OCI-LY7 (cell line): ENCODE results near the gene FDXACB1. TPM values are rescaled to one million over a fixed set of nuclear protein-coding genes. Genes with fewer than 3 reads are reported as not detected.
A peak's percentile ranks its signal among the peaks of the same experiment; 100 is the strongest.

Source experiments
- BruUV-seq: library from RNA; stranded (reverse); fragments of 400-500 nt; replicated peaks from 2 replicates; lab custom pipeline; 2021; lab: Mats Ljungman, UMichigan
- CTCF ChIA-PET: fragments of 300-600 bp; sonication (Branson Sonifier 250); formaldehyde crosslinking; loops from one replicate; lab custom pipeline; 2022; ENCODE audit warnings: antibody characterized with exemption; ENCODE audit not compliant: unreplicated experiment; lab: Charles Lee
- POLR2A ChIA-PET: fragments of 300-600 bp; sonication (Branson Sonifier 250); formaldehyde crosslinking; loops from one replicate; lab custom pipeline; 2022; ENCODE audit warnings: antibody characterized with exemption; lab: Charles Lee
- DNase-seq: peaks from one replicate; pipeline ENCODE4 v3.0.0-alpha.2; 2015; ENCODE audit warnings: low spot score
- H2AFZ ChIP-seq: fragments of 200-600 bp; sonication (generic), shearing (Covaris generic); 2 replicates; pipeline ENCODE4 v1.6.1; 2014; ENCODE audit warnings: mild to moderate bottlenecking, antibody characterized with exemption, low read length, moderate library complexity
- H3K27ac ChIP-seq: fragments of 200-600 bp; sonication (generic); 2 replicates; pipeline ENCODE4 v1.5.1; 2014; ENCODE audit warnings: mixed run types, low read depth, mild to moderate bottlenecking, moderate library complexity, low read length, inconsistent platforms; ENCODE audit not compliant: poor library complexity, severe bottlenecking
- H3K36me3 ChIP-seq: fragments of 200-600 bp; sonication (generic); 2 replicates; pipeline ENCODE4 v1.6.1; 2014; ENCODE audit warnings: mild to moderate bottlenecking, antibody characterized with exemption, low read length, moderate library complexity, mixed read lengths; ENCODE audit not compliant: insufficient read depth
- H3K4me1 ChIP-seq: fragments of 200-600 bp; sonication (generic); 2 replicates; pipeline ENCODE4 v1.5.1; 2014; ENCODE audit warnings: mild to moderate bottlenecking, low read length; ENCODE audit not compliant: insufficient read depth, poor library complexity, severe bottlenecking
- H3K4me2 ChIP-seq: fragments of 200-600 bp; sonication (generic); 2 replicates; pipeline ENCODE4 v1.6.1; 2014; ENCODE audit warnings: mild to moderate bottlenecking, low read length
- H3K4me3 ChIP-seq: fragments of 200-600 bp; sonication (generic); 2 replicates; pipeline ENCODE4 v1.5.1; 2014; ENCODE audit warnings: mild to moderate bottlenecking, low read depth, low read length; ENCODE audit not compliant: poor library complexity, severe bottlenecking
- H3K79me2 ChIP-seq: fragments of 200-600 bp; sonication (generic); 2 replicates; pipeline ENCODE4 v1.6.1; 2016; ENCODE audit warnings: low read depth, mild to moderate bottlenecking, low read length, moderate library complexity, mixed read lengths; ENCODE audit not compliant: insufficient read depth
- H3K9me2 ChIP-seq: fragments of 200-600 bp; sonication (generic); 2 replicates; pipeline ENCODE4 v1.6.1; 2016; ENCODE audit warnings: mild to moderate bottlenecking, low read length, mixed read lengths; ENCODE audit not compliant: insufficient read depth
- H3K9me3 ChIP-seq: fragments of 200-600 bp; sonication (generic); 2 replicates; pipeline ENCODE4 v1.6.1; 2014; ENCODE audit warnings: mild to moderate bottlenecking, mixed run types, low read length, mixed read lengths
- H4K20me1 ChIP-seq: fragments of 200-600 bp; sonication (generic); 2 replicates; pipeline ENCODE4 v1.6.1; 2014; ENCODE audit warnings: mild to moderate bottlenecking, antibody characterized with exemption, low read length, moderate library complexity, mixed read lengths; ENCODE audit not compliant: insufficient read depth
- EZH2phosphoT487 ChIP-seq: fragments of 200-600 bp; sonication (generic); IDR thresholded peaks from 2 replicates; pipeline ENCODE4 v1.6.1; 2018; ENCODE audit warnings: low read depth, borderline replicate concordance, mild to moderate bottlenecking, mixed run types, antibody characterized with exemption, low read length, moderate library complexity, mixed read lengths
- intact Hi-C: fragments of 100-400 bp; cut with micrococcal nuclease; formaldehyde crosslinking; loops from one replicate; pipeline ENCODE4 v1.10.0; 2022; ENCODE audit not compliant: unreplicated experiment
- total RNA-seq, 2 experiments: library from RNA; depleted of rRNA in 1 of 2; stranded (reverse); fragments of >200 nt in 1 of 2; shearing (Covaris generic) in 1 of 2; gene quantifications; 2 replicates each; pipeline ENCODE4 v1.2.3, GENCODE V29; 2014 to 2022
- TF ChIP-seq, protein P1 (sequence below): fragments of 200-600 bp; sonication (generic); conservative IDR thresholded peaks from 2 replicates; pipeline ENCODE4 v1.5.1; 2014; ENCODE audit warnings: mild to moderate bottlenecking, antibody characterized with exemption, low read length, moderate library complexity, mixed read lengths

The FDXACB1 gene
- total RNA-seq, 2 experiments from 2014 or later, result 5.8 to 6.2 TPM

DNA sequence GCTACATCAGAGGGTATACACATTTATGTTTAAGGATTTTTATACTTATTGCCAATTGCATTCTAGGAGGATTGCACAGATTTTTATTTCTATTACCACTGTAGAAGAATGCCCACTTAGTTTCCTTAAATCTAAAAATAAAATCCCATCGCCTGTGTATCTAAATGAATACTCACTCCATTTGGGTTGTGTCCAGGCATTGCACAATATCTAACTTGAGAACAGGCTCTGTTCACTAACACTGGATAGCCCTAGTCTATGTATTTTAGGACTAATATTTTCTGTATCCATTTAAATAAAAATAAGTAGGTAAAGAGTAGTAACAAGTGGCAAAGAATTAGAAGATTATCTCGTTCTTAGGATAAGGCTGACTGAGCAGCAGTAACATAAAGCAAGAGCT is 43.8 kb upstream of the FDXACB1 start:
- CTCF ChIA-PET, result no interaction called here
- intact Hi-C loops, result no loop called here
- no peak overlapping the region for H3K4me2 ChIP-seq

DNA sequence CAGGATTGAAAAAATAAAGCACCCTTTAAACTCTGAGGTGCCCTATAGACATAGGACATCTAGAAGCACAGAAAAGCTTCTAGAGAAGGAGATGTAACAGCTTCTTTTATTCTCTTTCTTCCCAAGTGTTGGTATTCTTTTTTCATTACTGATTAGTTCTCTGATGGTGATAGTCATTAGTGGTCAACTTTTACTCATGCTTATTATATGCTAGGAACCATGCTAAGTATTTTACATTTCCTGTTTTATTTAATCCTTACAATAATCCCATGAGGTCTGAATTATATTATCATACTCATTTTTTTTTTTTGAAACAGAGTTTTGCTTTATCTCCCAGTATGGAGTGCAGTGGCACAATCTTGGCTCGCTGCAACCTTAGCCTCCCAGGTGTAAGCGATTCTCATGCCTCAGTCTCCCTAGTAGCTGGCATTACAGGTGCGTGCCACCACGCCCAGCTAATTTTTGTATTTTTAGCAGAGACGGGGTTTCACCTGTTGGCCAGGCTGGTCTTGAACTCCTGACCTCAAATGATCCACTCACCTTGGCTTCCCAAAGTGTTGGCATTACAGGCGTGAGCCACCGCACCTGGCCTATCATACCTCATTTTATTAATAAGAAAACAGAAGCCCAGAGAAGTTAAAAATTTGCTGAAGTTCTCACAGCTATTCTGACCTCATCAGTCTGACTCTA is 42.7 kb upstream of the FDXACB1 start:
- TF ChIP-seq, protein P1, sequence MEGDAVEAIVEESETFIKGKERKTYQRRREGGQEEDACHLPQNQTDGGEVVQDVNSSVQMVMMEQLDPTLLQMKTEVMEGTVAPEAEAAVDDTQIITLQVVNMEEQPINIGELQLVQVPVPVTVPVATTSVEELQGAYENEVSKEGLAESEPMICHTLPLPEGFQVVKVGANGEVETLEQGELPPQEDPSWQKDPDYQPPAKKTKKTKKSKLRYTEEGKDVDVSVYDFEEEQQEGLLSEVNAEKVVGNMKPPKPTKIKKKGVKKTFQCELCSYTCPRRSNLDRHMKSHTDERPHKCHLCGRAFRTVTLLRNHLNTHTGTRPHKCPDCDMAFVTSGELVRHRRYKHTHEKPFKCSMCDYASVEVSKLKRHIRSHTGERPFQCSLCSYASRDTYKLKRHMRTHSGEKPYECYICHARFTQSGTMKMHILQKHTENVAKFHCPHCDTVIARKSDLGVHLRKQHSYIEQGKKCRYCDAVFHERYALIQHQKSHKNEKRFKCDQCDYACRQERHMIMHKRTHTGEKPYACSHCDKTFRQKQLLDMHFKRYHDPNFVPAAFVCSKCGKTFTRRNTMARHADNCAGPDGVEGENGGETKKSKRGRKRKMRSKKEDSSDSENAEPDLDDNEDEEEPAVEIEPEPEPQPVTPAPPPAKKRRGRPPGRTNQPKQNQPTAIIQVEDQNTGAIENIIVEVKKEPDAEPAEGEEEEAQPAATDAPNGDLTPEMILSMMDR, result no peak
- no peak for TF ChIP-seq EZH2phosphoT487
- Histone ChIP-seq H4K20me1 (no peaks in the 10 kb centered on the region), H3K4me3 (no peak overlapping the region), H3K9me3 (no peaks in the 10 kb centered on the region), H3K4me1 (peaks cover 8% of the 10 kb centered on the region), H3K27ac (no peak overlapping the region), H3K9me2 (no peaks in the 10 kb centered on the region), H3K4me2 (no peak overlapping the region), H3K36me3 (no peaks in the 10 kb centered on the region), H3K79me2 (no peaks in the 10 kb centered on the region), H2AFZ (no peak overlapping the region)
- ChIA-PET CTCF (interaction anchor here (0.6 kb wide), 1 partner anchor 273 kb away, joined by 3 read pairs; no protein-coding TSS in a partner anchor), POLR2A (no interaction called here)
- intact Hi-C loops, result no loop called here
- DNase-seq, result no peak
- BruUV-seq, result no TSS peak

More for the DNA sequence above, 43.8 kb upstream of the FDXACB1 start:
- Histone ChIP-seq H3K79me2 (no peaks in the 10 kb centered on the region), H3K36me3 (no peaks in the 10 kb centered on the region), H3K9me2 (no peaks in the 10 kb centered on the region), H3K27ac (no peak overlapping the region), H3K4me1 (peaks cover 14% of the 10 kb centered on the region), H4K20me1 (no peaks in the 10 kb centered on the region), H3K4me3 (no peak overlapping the region), H3K9me3 (no peaks in the 10 kb centered on the region), H2AFZ (peak overlapping the region; percentile 61; the same call in 1 of the 2 replicates)
- DNase-seq, result no peak
- TF ChIP-seq, protein P1, result no peak
- TF ChIP-seq EZH2phosphoT487, result no peak
- POLR2A ChIA-PET, result no interaction called here
- no TSS peak for BruUV-seq

DNA sequence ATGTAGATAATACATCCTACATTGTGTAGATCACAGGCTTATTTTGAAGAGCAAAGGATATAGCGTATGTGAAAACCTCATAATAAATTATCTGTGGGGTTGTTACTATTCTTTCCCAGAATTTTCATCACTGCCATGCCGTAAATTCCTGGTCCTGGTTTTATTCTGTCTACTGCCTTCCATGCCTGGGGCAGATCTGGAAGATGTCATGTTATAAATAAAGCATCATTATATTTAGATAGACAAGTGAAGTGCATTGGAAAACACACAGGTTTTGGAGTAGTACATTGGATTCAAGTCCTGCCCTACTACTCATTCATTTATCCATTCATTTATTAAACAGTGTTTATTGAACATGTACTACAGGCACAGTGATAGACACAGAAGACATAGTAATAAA is 41.9 kb upstream of the FDXACB1 start:
- ChIA-PET CTCF (no interaction called here), POLR2A (no interaction called here)
- no peak overlapping the region for H3K27ac ChIP-seq
- no peak overlapping the region for H3K4me2 ChIP-seq
- no peaks in the 10 kb centered on the region for H3K79me2 ChIP-seq
- H4K20me1 ChIP-seq, result no peaks in the 10 kb centered on the region
- no peaks in the 10 kb centered on the region for H3K36me3 ChIP-seq
- no peak for TF ChIP-seq EZH2phosphoT487
- TF ChIP-seq, protein P1, result no peak
- no peak overlapping the region for H2AFZ ChIP-seq
- no peak overlapping the region for H3K4me3 ChIP-seq
- BruUV-seq, result no TSS peak
- intact Hi-C loops, result no loop called here
- no peaks in the 10 kb centered on the region for H3K9me3 ChIP-seq
- DNase-seq, result no peak
- H3K9me2 ChIP-seq, result no peaks in the 10 kb centered on the region
- H3K4me1 ChIP-seq, result peaks cover 1% of the 10 kb centered on the region
